ENCODE data around the gene C10orf53. TPM values are rescaled to one million over a fixed set of nuclear protein-coding genes. Genes with fewer than 3 reads are reported as not detected.

The C10orf53 gene
- total RNA-seq, 6 experiments from 2014 or later = not detected

GRCh38 chr10:49694466-49694865, 15.0 kb downstream of the C10orf53 start:
- Histone ChIP-seq H3K9me3 (no peaks in the 10 kb centered on the region), H3K27me3 (no peaks in the 10 kb centered on the region), H3K36me3 (no peaks in the 10 kb centered on the region), H3K4me3 (no peak overlapping the region), H3K4me1 (no peaks in the 10 kb centered on the region), H3K27ac (no peak overlapping the region)
- ATAC-seq (no peak), DNase-seq (no peak)
- intact Hi-C loops (cut with DNase I) = no loop called here
- TF ChIP-seq POLR2A (IDR thresholded peaks at IDR 0.05) = no peak
- TF ChIP-seq CTCF (IDR thresholded peaks at IDR 0.05) = no peak
- 43% methylated on average over 1 of the region's 6 CpGs for WGBS (ENCODE audit: insufficient coverage, low coverage, low lambda C conversion rate, missing lambda C conversion rate)

GRCh38 chr10:49696311-49696710, 16.9 kb downstream of the C10orf53 start:
- ATAC-seq = no peak
- 64% methylated on average over 7 of the region's 7 CpGs for WGBS (ENCODE audit: insufficient coverage, low coverage, low lambda C conversion rate, missing lambda C conversion rate)
- TF ChIP-seq POLR2A (IDR thresholded peaks at IDR 0.05) (no peak), CTCF (IDR thresholded peaks at IDR 0.05) (no peak)

GRCh38 chr10:49698679-49699078, 19.2 kb downstream of the C10orf53 start:
- no peak overlapping the region for H3K27ac ChIP-seq
- TF ChIP-seq POLR2A (IDR thresholded peaks at IDR 0.05) (no peak), CTCF (IDR thresholded peaks at IDR 0.05) (no peak)
- intact Hi-C loops (cut with DNase I) = no loop called here
- H3K36me3 ChIP-seq = no peaks in the 10 kb centered on the region
- no peaks in the 10 kb centered on the region for H3K4me1 ChIP-seq
- DNase-seq (no peak), ATAC-seq (no peak)
- no peaks in the 10 kb centered on the region for H3K9me3 ChIP-seq
- WGBS (ENCODE audit: insufficient coverage, low coverage, low lambda C conversion rate, missing lambda C conversion rate) = 74% methylated on average over 3 of the region's 9 CpGs
- no peak overlapping the region for H3K4me3 ChIP-seq
- H3K27me3 ChIP-seq = no peaks in the 10 kb centered on the region

More at GRCh38 chr10:49696311-49696710, 16.9 kb downstream of the C10orf53 start:
- Histone ChIP-seq H3K9me3 (no peaks in the 10 kb centered on the region), H3K36me3 (no peaks in the 10 kb centered on the region), H3K27ac (no peak overlapping the region), H3K4me3 (no peak overlapping the region), H3K27me3 (no peaks in the 10 kb centered on the region), H3K4me1 (no peaks in the 10 kb centered on the region)
- intact Hi-C loops (cut with DNase I) = no loop called here
- DNase-seq = no peak

DNA sequence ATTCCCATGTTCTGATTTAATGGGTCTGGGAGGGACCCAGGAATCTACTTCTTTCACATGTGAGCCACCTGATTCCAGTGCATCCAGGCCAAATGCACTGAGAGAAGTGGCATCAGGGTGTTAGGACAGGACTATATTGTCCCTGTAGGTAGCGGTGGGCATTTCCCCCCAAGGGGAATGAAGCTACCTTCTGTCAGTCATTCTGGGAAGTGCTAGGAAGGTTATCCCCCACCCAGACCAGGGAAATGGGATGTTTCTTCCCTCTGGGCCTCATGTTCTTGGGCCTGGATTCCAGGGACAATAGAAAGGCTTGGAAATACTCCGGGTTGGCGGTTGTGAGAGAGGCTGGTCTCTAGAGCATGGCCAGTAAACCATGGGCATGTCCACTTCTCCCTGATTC, 20.8 kb downstream of the C10orf53 start:
- no peaks in the 10 kb centered on the region for H3K27me3 ChIP-seq
- H3K27ac ChIP-seq = no peak overlapping the region
- no peaks in the 10 kb centered on the region for H3K4me1 ChIP-seq
- H3K9me3 ChIP-seq = no peaks in the 10 kb centered on the region
- 77% methylated on average over 3 of the region's 3 CpGs for WGBS (ENCODE audit: insufficient coverage, low coverage, low lambda C conversion rate, missing lambda C conversion rate)
- no peak overlapping the region for H3K4me3 ChIP-seq
- ATAC-seq (no peak), DNase-seq (no peak)
- H3K36me3 ChIP-seq = no peaks in the 10 kb centered on the region
- TF ChIP-seq POLR2A (IDR thresholded peaks at IDR 0.05) = no peak
- TF ChIP-seq CTCF (IDR thresholded peaks at IDR 0.05) = no peak
- intact Hi-C loops (cut with DNase I) = no loop called here

DNA sequence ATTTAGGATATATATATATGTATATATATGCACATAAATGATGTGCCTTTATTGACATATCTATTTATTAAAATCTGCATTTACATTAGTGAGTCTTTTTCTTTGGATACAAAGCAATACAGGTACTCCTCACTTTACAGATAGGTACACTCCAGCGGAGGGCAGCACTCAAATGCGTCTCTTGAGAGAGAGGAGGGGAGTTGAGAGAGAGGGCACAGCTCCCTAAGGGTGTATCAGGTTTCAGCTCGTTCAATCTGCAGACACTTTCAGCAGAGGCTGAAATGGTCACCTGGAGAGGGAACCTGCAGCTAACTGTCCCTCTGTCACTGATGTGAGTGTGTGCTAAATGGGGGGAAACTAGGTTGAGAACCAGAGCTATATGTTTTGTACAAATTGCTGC, 21.5 kb downstream of the C10orf53 start:
- ATAC-seq = no peak

More for the DNA sequence above, 21.5 kb downstream of the C10orf53 start:
- Histone ChIP-seq H3K36me3 (no peaks in the 10 kb centered on the region), H3K4me3 (no peak overlapping the region), H3K9me3 (no peaks in the 10 kb centered on the region), H3K27ac (no peak overlapping the region), H3K27me3 (no peaks in the 10 kb centered on the region), H3K4me1 (no peaks in the 10 kb centered on the region)
- TF ChIP-seq CTCF (IDR thresholded peaks at IDR 0.05) = no peak
- TF ChIP-seq POLR2A (IDR thresholded peaks at IDR 0.05) = no peak
- intact Hi-C loops (cut with DNase I) = no loop called here
- no peak for DNase-seq
- WGBS (ENCODE audit: insufficient coverage, low coverage, low lambda C conversion rate, missing lambda C conversion rate) = 9% methylated on average over 3 of the region's 3 CpGs

All from right lobe of liver (tissue), 6 donors.